HEK293 (cell line): Measurements from ENCODE around the gene LINGO1.

Experiments
- CTCF ChIA-PET: fragments of 350-600 bp; formaldehyde crosslinking; extraction: SDS; loops from one replicate; lab custom pipeline; 2021; ENCODE audit warnings: antibody characterized with exemption; lab: Yijun Ruan, JAX
- POLR2A ChIA-PET: fragments of 300-600 bp; formaldehyde crosslinking; extraction: SDS; loops from one replicate; lab custom pipeline; 2020; ENCODE audit warnings: antibody characterized with exemption, inconsistent platforms; lab: Yijun Ruan, JAX
- H3K27ac ChIP-seq: fragments of 200-500 bp; sonication (Bioruptor generic); 2 replicates; pipeline ENCODE4 v1.5.1; 2014; ENCODE audit warnings: low read depth, low read length, control low read depth, inconsistent platforms; ENCODE audit errors: extremely low read depth
- H3K36me3 ChIP-seq, 2 experiments: fragments of 200-500 bp in 1 of 2; sonication (Bioruptor generic) in 1 of 2; 1 replicate in 1 of 2; 2 replicates in 1 of 2; pipeline ENCODE4 v1.5.1; 2014 to 2017; ENCODE audit warnings: inconsistent platforms in 2 of 2, low read length in 2 of 2; ENCODE audit not compliant: control insufficient read depth in 2 of 2, insufficient read depth in 1 of 2
- H3K4me1 ChIP-seq: fragments of 200-500 bp; sonication (Bioruptor generic); 2 replicates; pipeline ENCODE4 v1.5.1; 2014; ENCODE audit warnings: mild to moderate bottlenecking, low read length, inconsistent platforms; ENCODE audit not compliant: control insufficient read depth, insufficient read depth
- H3K4me3 ChIP-seq: 2 replicates; pipeline ENCODE4 v1.5.1; 2011; ENCODE audit warnings: low read depth, mild to moderate bottlenecking, control low read depth, low read length, moderate library complexity
- H3K9me3 ChIP-seq: fragments of 200-500 bp; sonication (Bioruptor generic); 2 replicates; pipeline ENCODE4 v1.5.1; 2014; ENCODE audit warnings: low read depth, low read length, inconsistent platforms; ENCODE audit not compliant: control insufficient read depth, insufficient read depth
- AEBP2 ChIP-seq: fragments of 450-650 bp; formaldehyde crosslinking; IDR thresholded peaks from 2 replicates; pipeline ENCODE4 v1.5.1; 2016; ENCODE audit warnings: missing biosample characterization, missing genetic modification characterization, borderline replicate concordance
- FEZF1 ChIP-seq: fragments of 450-650 bp; formaldehyde crosslinking; IDR thresholded peaks from 2 replicates; pipeline ENCODE4 v1.5.1; 2016; ENCODE audit warnings: missing biosample characterization, missing genetic modification characterization
- GLIS1 ChIP-seq: fragments of 450-650 bp; formaldehyde crosslinking; IDR thresholded peaks from 2 replicates; pipeline ENCODE4 v1.5.1; 2016; ENCODE audit warnings: missing biosample characterization, missing genetic modification characterization
- GLIS2 ChIP-seq: fragments of 450-650 bp; formaldehyde crosslinking; IDR thresholded peaks from 2 replicates; pipeline ENCODE4 v1.5.1; 2016; ENCODE audit warnings: missing biosample characterization, missing genetic modification characterization
- PBX3 ChIP-seq: sonication (generic); formaldehyde crosslinking; IDR thresholded peaks from 2 replicates; pipeline ENCODE4 v1.8.1; 2022; ENCODE audit warnings: mild to moderate bottlenecking, moderate library complexity, missing genetic modification reagents
- PRDM1 ChIP-seq: fragments of 450-650 bp; formaldehyde crosslinking; IDR thresholded peaks from 2 replicates; pipeline ENCODE4; 2016; ENCODE audit warnings: missing biosample characterization, missing genetic modification characterization
- SP7 ChIP-seq: fragments of 450-650 bp; formaldehyde crosslinking; IDR thresholded peaks from 2 replicates; pipeline ENCODE4 v1.5.1; 2016; ENCODE audit warnings: missing biosample characterization, missing genetic modification characterization
- ZIC2 ChIP-seq: fragments of 450-650 bp; formaldehyde crosslinking; IDR thresholded peaks from 2 replicates; pipeline ENCODE4 v1.5.1; 2016; ENCODE audit warnings: missing biosample characterization, missing genetic modification characterization
- ZNF132 ChIP-seq: fragments of 450-650 bp; formaldehyde crosslinking; IDR thresholded peaks from 2 replicates; pipeline ENCODE4 v1.5.1; 2017; ENCODE audit warnings: missing biosample characterization, missing genetic modification characterization, borderline replicate concordance
- ZNF157 ChIP-seq: fragments of 450-650 bp; formaldehyde crosslinking; IDR thresholded peaks from 2 replicates; pipeline ENCODE4 v1.5.1; 2016; ENCODE audit warnings: missing biosample characterization, missing genetic modification characterization
- ZNF19 ChIP-seq: fragments of 450-650 bp; formaldehyde crosslinking; IDR thresholded peaks from 2 replicates; pipeline ENCODE4; 2016; ENCODE audit warnings: missing biosample characterization, missing genetic modification characterization, low read depth
- ZNF266 ChIP-seq: fragments of 450-650 bp; formaldehyde crosslinking; IDR thresholded peaks from 2 replicates; pipeline ENCODE4 v1.5.1; 2016; ENCODE audit warnings: missing biosample characterization, missing genetic modification characterization, low read depth
- ZNF518A ChIP-seq: fragments of 450-650 bp; formaldehyde crosslinking; conservative IDR thresholded peaks from 2 replicates; pipeline ENCODE4 v1.5.1; 2016; ENCODE audit warnings: low read depth, missing biosample characterization, missing genetic modification characterization
- ZNF776 ChIP-seq: fragments of 450-650 bp; formaldehyde crosslinking; IDR thresholded peaks from 2 replicates; pipeline ENCODE4 v1.5.0; 2017; ENCODE audit warnings: missing biosample characterization, missing genetic modification characterization, borderline replicate concordance
- ZSCAN16 ChIP-seq: fragments of 450-650 bp; formaldehyde crosslinking; IDR thresholded peaks from 2 replicates; pipeline ENCODE4 v1.5.1; 2016; ENCODE audit warnings: missing biosample characterization, missing genetic modification characterization
- ZSCAN23 ChIP-seq: fragments of 450-650 bp; formaldehyde crosslinking; IDR thresholded peaks from 2 replicates; pipeline ENCODE4 v1.5.1; 2016; ENCODE audit warnings: missing biosample characterization, missing genetic modification characterization

LINGO1 gene

GRCh38 chr15:77649610-77650009 lies 16.9 kb upstream of the LINGO1 start:
- CTCF ChIA-PET, result interaction anchor here (0.6 to 1.9 kb wide), 9 partner anchors 16 to 524 kb away, joined by 3 to 8 read pairs (median 4); no protein-coding TSS in a partner anchor

GRCh38 chr15:77649017-77649416 lies 16.3 kb upstream of the LINGO1 start:
- ChIA-PET CTCF (interaction anchor here (0.7 to 1.9 kb wide), 5 partner anchors 15 to 524 kb away, joined by 3 to 8 read pairs (median 5); partner anchors contain the start of gene LINGO1), POLR2A (no interaction called here)
- Histone ChIP-seq H3K36me3 (no peaks in the 10 kb centered on the region), H3K4me1 (no peaks in the 10 kb centered on the region), H3K9me3 (no peaks in the 10 kb centered on the region), H3K4me3 (no peak overlapping the region), H3K27ac (no peak overlapping the region)
- no peak for TF ChIP-seq ZNF157 (tag by site-specific recombination)
- no peak for TF ChIP-seq ZSCAN23
- TF ChIP-seq AEBP2, result no peak
- TF ChIP-seq SP7 (tag by site-specific recombination), result no peak
- TF ChIP-seq PBX3 (CRISPR knock-in tag), result no peak
- no peak for TF ChIP-seq PRDM1 (tag by site-specific recombination)
- TF ChIP-seq FEZF1, result no peak

More at GRCh38 chr15:77649610-77650009, 16.9 kb upstream of the LINGO1 start:
- POLR2A ChIA-PET, result no interaction called here
- Histone ChIP-seq H3K4me1 (no peaks in the 10 kb centered on the region), H3K4me3 (no peak overlapping the region), H3K27ac (no peak overlapping the region), H3K9me3 (no peaks in the 10 kb centered on the region), H3K36me3 (no peaks in the 10 kb centered on the region)
- TF ChIP-seq GLIS2 (tag by site-specific recombination), result 0 out of 2 replicates have a peak, but pooled peaks have one; percentile 10
- TF ChIP-seq ZNF19 (tag by site-specific recombination), result no peak
- peak; percentile 83 for TF ChIP-seq GLIS1 (tag by site-specific recombination)
- TF ChIP-seq ZIC2, result peak; percentile 57
- no peak for TF ChIP-seq ZNF132

- Histone ChIP-seq H3K4me1 (no peaks in the 10 kb centered on the region), H3K27ac (no peak overlapping the region), H3K9me3 (no peaks in the 10 kb centered on the region), H3K36me3 (no peaks in the 10 kb centered on the region), H3K4me3 (no peak overlapping the region)
- ChIA-PET CTCF (interaction anchor here (0.7 to 1.4 kb wide), 4 partner anchors 9 to 173 kb away, joined by 3 to 6 read pairs (median 4); partner anchors contain the start of gene LINGO1), POLR2A (no interaction called here)
- TF ChIP-seq ZNF776 (tag by site-specific recombination) (no peak), ZNF518A (tag by site-specific recombination) (no peak), ZSCAN16 (tag by site-specific recombination) (no peak), ZNF266 (tag by site-specific recombination) (no peak)
Observed at GRCh38 chr15:77647961-77648360, 15.2 kb upstream of the LINGO1 start.
